Measurements from ENCODE around the gene VSTM4.

- TF ChIP-seq EZH2 (IDR thresholded peaks at IDR 0.05; ENCODE audit: insufficient read depth, poor library complexity, severe bottlenecking) (no peak), EZH2phosphoT487 (IDR thresholded peaks at IDR 0.05; ENCODE audit: insufficient read depth, low read depth) (no peak)
Observed at GRCh38 chr10:48978318-48978717, 137.0 kb downstream of the VSTM4 start.
